Activated naive CD4-positive, alpha-beta T cell treated with anti-CD3 and anti-CD28 coated beads, Interleukin-2, amount 50 U/mL, for 24 hours (primary cell): ENCODE measurements around the gene UBALD1.

Experiments
- H3K27ac Mint-ChIP-seq: one replicate; pipeline ENCODE4 v1.8.0; 2021; ENCODE audit warnings: mild to moderate bottlenecking, mixed read lengths
- H3K27me3 Mint-ChIP-seq: one replicate; pipeline ENCODE4 v1.8.0; 2021; ENCODE audit warnings: mixed read lengths
- H3K36me3 Mint-ChIP-seq: one replicate; pipeline ENCODE4 v1.8.0; 2021; ENCODE audit warnings: mixed read lengths
- H3K4me1 Mint-ChIP-seq: one replicate; pipeline ENCODE4 v1.8.0; 2021; ENCODE audit warnings: mixed read lengths
- H3K4me3 Mint-ChIP-seq: one replicate; pipeline ENCODE4 v1.8.0; 2021; ENCODE audit warnings: mild to moderate bottlenecking, mixed read lengths
- H3K9me3 Mint-ChIP-seq: one replicate; pipeline ENCODE4 v1.8.0; 2021; ENCODE audit warnings: mixed read lengths

Gene UBALD1

GRCh38 chr16:4614571-4615383, at the start of gene UBALD1:
TSS of gene UBALD1 (minus strand) at chr16:4614888. CDS start at chr16:4614797, 91 bp downstream.
- Mint-ChIP-seq H3K4me1 (peaks cover 32% of the 10 kb centered on the region), H3K36me3 (no peaks in the 10 kb centered on the region), H3K4me3 (peak within 1 kb of the TSS; percentile 96), H3K9me3 (no peaks in the 10 kb centered on the region), H3K27me3 (no peaks in the 10 kb centered on the region), H3K27ac (peak within 1 kb of the TSS; percentile 98)

GRCh38 chr16:4663777-4664465, 49.2 kb upstream of the UBALD1 start:
- H3K4me1 Mint-ChIP-seq: peaks cover 60% of the 10 kb centered on the region
- H3K36me3 Mint-ChIP-seq: no peaks in the 10 kb centered on the region
- peak overlapping the region; percentile 40 for H3K4me3 Mint-ChIP-seq
- no peaks in the 10 kb centered on the region for H3K9me3 Mint-ChIP-seq
- peak overlapping the region; percentile 89 for H3K27ac Mint-ChIP-seq
- H3K27me3 Mint-ChIP-seq: no peaks in the 10 kb centered on the region

GRCh38 chr16:4663465-4663776, 48.7 kb upstream of the UBALD1 start:
- Mint-ChIP-seq H3K9me3 (no peaks in the 10 kb centered on the region), H3K4me1 (peaks cover 65% of the 10 kb centered on the region), H3K36me3 (no peaks in the 10 kb centered on the region), H3K27ac (peak overlapping the region; percentile 89), H3K4me3 (peak overlapping the region; percentile 13), H3K27me3 (no peaks in the 10 kb centered on the region)

GRCh38 chr16:4661661-4662060, 47.0 kb upstream of the UBALD1 start:
- Mint-ChIP-seq H3K9me3 (no peaks in the 10 kb centered on the region), H3K27ac (no peak overlapping the region), H3K36me3 (no peaks in the 10 kb centered on the region), H3K4me1 (peaks cover 65% of the 10 kb centered on the region), H3K27me3 (no peaks in the 10 kb centered on the region), H3K4me3 (no peak overlapping the region)

GRCh38 chr16:4660454-4661007, 45.8 kb upstream of the UBALD1 start:
- H3K27me3 Mint-ChIP-seq: no peaks in the 10 kb centered on the region
- peak overlapping the region; percentile 66 for H3K4me3 Mint-ChIP-seq
- no peaks in the 10 kb centered on the region for H3K36me3 Mint-ChIP-seq
- no peaks in the 10 kb centered on the region for H3K9me3 Mint-ChIP-seq
- H3K4me1 Mint-ChIP-seq: peaks cover 59% of the 10 kb centered on the region
- H3K27ac Mint-ChIP-seq: peak overlapping the region; percentile 76

GRCh38 chr16:4659363-4660353, 45.0 kb upstream of the UBALD1 start:
- H3K36me3 Mint-ChIP-seq: no peaks in the 10 kb centered on the region
- peaks cover 55% of the 10 kb centered on the region for H3K4me1 Mint-ChIP-seq
- H3K27me3 Mint-ChIP-seq: no peaks in the 10 kb centered on the region
- H3K4me3 Mint-ChIP-seq: peak overlapping the region; percentile 33
- H3K9me3 Mint-ChIP-seq: no peaks in the 10 kb centered on the region
- H3K27ac Mint-ChIP-seq: no peak overlapping the region

- Mint-ChIP-seq H3K27ac (no peak overlapping the region), H3K9me3 (no peaks in the 10 kb centered on the region), H3K27me3 (no peaks in the 10 kb centered on the region), H3K4me3 (no peak overlapping the region), H3K36me3 (peaks cover 2% of the 10 kb centered on the region), H3K4me1 (peaks cover 30% of the 10 kb centered on the region)
These were observed 42.3 kb upstream of the UBALD1 start for GRCh38 chr16:4656695-4657686.

- Mint-ChIP-seq H3K27me3 (no peaks in the 10 kb centered on the region), H3K4me1 (peaks cover 23% of the 10 kb centered on the region), H3K4me3 (no peak overlapping the region), H3K27ac (no peak overlapping the region), H3K36me3 (peaks cover 2% of the 10 kb centered on the region), H3K9me3 (no peaks in the 10 kb centered on the region)
These were observed 41.5 kb upstream of the UBALD1 start for GRCh38 chr16:4656221-4656620.

- H3K4me1 Mint-ChIP-seq: peaks cover 20% of the 10 kb centered on the region
- H3K4me3 Mint-ChIP-seq: no peak overlapping the region
- no peaks in the 10 kb centered on the region for H3K9me3 Mint-ChIP-seq
- H3K27ac Mint-ChIP-seq: no peak overlapping the region
- H3K27me3 Mint-ChIP-seq: no peaks in the 10 kb centered on the region
- H3K36me3 Mint-ChIP-seq: peaks cover 2% of the 10 kb centered on the region
These were observed 41.1 kb upstream of the UBALD1 start for GRCh38 chr16:4655801-4656200.

- H3K4me3 Mint-ChIP-seq: no peak overlapping the region
- H3K9me3 Mint-ChIP-seq: no peaks in the 10 kb centered on the region
- no peak overlapping the region for H3K27ac Mint-ChIP-seq
- peaks cover 18% of the 10 kb centered on the region for H3K4me1 Mint-ChIP-seq
- H3K27me3 Mint-ChIP-seq: no peaks in the 10 kb centered on the region
- H3K36me3 Mint-ChIP-seq: peaks cover 4% of the 10 kb centered on the region
These were observed 40.4 kb upstream of the UBALD1 start for GRCh38 chr16:4654964-4655590.

- Mint-ChIP-seq H3K27me3 (no peaks in the 10 kb centered on the region), H3K9me3 (no peaks in the 10 kb centered on the region), H3K4me1 (peaks cover 18% of the 10 kb centered on the region), H3K36me3 (peaks cover 4% of the 10 kb centered on the region), H3K27ac (no peak overlapping the region), H3K4me3 (no peak overlapping the region)
These were observed 39.6 kb upstream of the UBALD1 start for GRCh38 chr16:4654011-4654963.

- Mint-ChIP-seq H3K36me3 (peaks cover 4% of the 10 kb centered on the region), H3K27me3 (no peaks in the 10 kb centered on the region), H3K4me3 (no peak overlapping the region), H3K4me1 (peaks cover 19% of the 10 kb centered on the region), H3K27ac (no peak overlapping the region), H3K9me3 (no peaks in the 10 kb centered on the region)
These were observed 37.9 kb upstream of the UBALD1 start for GRCh38 chr16:4652561-4652960.

- Mint-ChIP-seq H3K9me3 (no peaks in the 10 kb centered on the region), H3K27ac (no peak overlapping the region), H3K36me3 (peaks cover 4% of the 10 kb centered on the region), H3K27me3 (no peaks in the 10 kb centered on the region), H3K4me1 (peaks cover 27% of the 10 kb centered on the region), H3K4me3 (no peak overlapping the region)
These were observed 37.1 kb upstream of the UBALD1 start for GRCh38 chr16:4651827-4652226.
